Peyer's patch (tissue), 4 donors: Measurements from ENCODE around the gene TIFAB. TPM values are rescaled to one million over a fixed set of nuclear protein-coding genes. Genes with fewer than 3 reads are reported as not detected.
A peak's percentile ranks its signal among the peaks of the same experiment; 100 is the strongest.

Experiments
- DNase-seq, 3 donors: peaks; one replicate each; pipeline ENCODE4 v3.0.0-alpha.2; 2017 to 2019
- H3K27ac ChIP-seq, 4 donors: fragments of 200-600 bp; sonication (generic); one replicate each; pipeline ENCODE4 v1.5.1; 2016 to 2019
- H3K27me3 ChIP-seq, 2 donors: fragments of 200-600 bp; sonication (generic); one replicate each; pipeline ENCODE4 v1.5.1; 2019
- H3K36me3 ChIP-seq, 3 donors: fragments of 200-600 bp; sonication (generic); one replicate each; pipeline ENCODE4 v1.5.1; 2016 to 2019
- H3K4me1 ChIP-seq, 4 donors: fragments of 200-600 bp; sonication (generic); one replicate each; pipeline ENCODE4 v1.5.1; 2016 to 2019
- H3K4me3 ChIP-seq, 4 donors: fragments of 200-600 bp; sonication (generic); 1 replicate in 3 of 4; 2 replicates in 1 of 4; pipeline ENCODE4 v1.5.1; 2016 to 2019; ENCODE audit warnings: mild to moderate bottlenecking in 1 of 4
- H3K9me3 ChIP-seq, 4 donors: fragments of 200-600 bp; sonication (generic); one replicate each; pipeline ENCODE4 v1.5.1; 2016 to 2019; ENCODE audit warnings: mild to moderate bottlenecking in 1 of 4
- CTCF ChIP-seq, 6 experiments: fragments of 450-650 bp in 4 of 6; fragments of 200-600 bp in 2 of 6; sonication (generic) in 1 of 6; IDR thresholded peaks; one replicate each; pipeline ENCODE4 v1.5.1; 2017 to 2019; ENCODE audit warnings: antibody characterized with exemption in 6 of 6, mild to moderate bottlenecking in 3 of 6, moderate library complexity in 1 of 6
- POLR2A ChIP-seq, 2 donors: fragments of 450-650 bp; IDR thresholded peaks; one replicate each; pipeline ENCODE4 v1.5.1; 2017; ENCODE audit warnings: antibody characterized with exemption in 2 of 2, mild to moderate bottlenecking in 2 of 2, moderate library complexity in 2 of 2
- total RNA-seq, 4 donors: library from RNA; depleted of rRNA; stranded (reverse); fragments of >200 nt; gene quantifications; one replicate each; pipeline ENCODE4 v1.1.0, GENCODE V29; 2016

Gene TIFAB
- total RNA-seq, 4 donors from 2014 or later = 0.83 TPM; not detected in 3

- Histone ChIP-seq H3K27ac (no peak overlapping the region), H3K36me3 (no peaks in the 10 kb centered on the region), H3K27me3 (no peaks in the 10 kb centered on the region), H3K4me1 (no peaks in the 10 kb centered on the region), H3K9me3 (no peaks in the 10 kb centered on the region), H3K4me3 (no peak overlapping the region)
- peak in 1 of 3 donors; percentile 28 for DNase-seq
- TF ChIP-seq POLR2A (IDR thresholded peaks at IDR 0.05) (no peak), CTCF (IDR thresholded peaks at IDR 0.05) (no peak)
These were observed 3.9 kb downstream of the TIFAB start for GRCh38 chr5:135448071-135448739.

GRCh38 chr5:135447298-135447929 is 4.7 kb downstream of the TIFAB start, which contains the start of gene DCANP1:
Gene DCANP1 (minus strand): TSS chr5:135447348. CDS start chr5:135447108, 240 bp downstream.
- TF ChIP-seq POLR2A (IDR thresholded peaks at IDR 0.05) = no peak
- no peak for TF ChIP-seq CTCF (IDR thresholded peaks at IDR 0.05)
- no peak within 1 kb of the TSS for H3K27ac ChIP-seq
- H3K4me1 ChIP-seq = no peaks in the 10 kb centered on the region
- H3K36me3 ChIP-seq = no peaks in the 10 kb centered on the region
- no peaks in the 10 kb centered on the region for H3K9me3 ChIP-seq
- no peaks in the 10 kb centered on the region for H3K27me3 ChIP-seq
- no peak within 1 kb of the TSS for H3K4me3 ChIP-seq
- no peak for DNase-seq

GRCh38 chr5:135446615-135447014 is 5.5 kb downstream of the TIFAB start:
- Histone ChIP-seq H3K27ac (no peak overlapping the region), H3K4me1 (peaks cover 0 to 3% (median 0%) of the 10 kb centered on the region in 4 donors), H3K4me3 (no peak overlapping the region), H3K9me3 (no peaks in the 10 kb centered on the region), H3K36me3 (no peaks in the 10 kb centered on the region), H3K27me3 (no peaks in the 10 kb centered on the region)
- TF ChIP-seq POLR2A (IDR thresholded peaks at IDR 0.05) = no peak
- no peak for TF ChIP-seq CTCF (IDR thresholded peaks at IDR 0.05)
- peak in 1 of 3 donors; percentile 27 for DNase-seq

DNA sequence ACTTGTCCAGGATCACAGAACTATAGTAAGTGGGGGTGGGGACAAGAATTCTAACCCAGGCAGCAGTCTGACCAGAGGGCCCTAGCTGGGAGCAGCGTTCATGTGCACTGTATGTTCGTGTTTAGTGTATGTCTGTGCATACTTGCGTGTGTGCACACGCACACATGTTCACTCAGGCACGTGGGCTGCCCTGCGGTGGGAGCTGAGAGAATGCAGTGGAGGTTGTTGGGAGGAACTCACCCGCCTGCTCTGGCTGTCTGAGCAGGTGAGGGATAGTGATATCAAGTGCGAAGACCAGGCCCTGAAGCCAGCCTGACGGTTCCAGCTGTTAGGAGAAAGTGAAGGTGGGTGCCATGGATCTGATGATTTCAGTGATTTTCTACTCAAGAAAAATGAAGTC is 5.9 kb downstream of the TIFAB start:
- Histone ChIP-seq H3K27ac (no peak overlapping the region), H3K36me3 (no peaks in the 10 kb centered on the region), H3K9me3 (no peaks in the 10 kb centered on the region), H3K27me3 (no peaks in the 10 kb centered on the region), H3K4me3 (no peak overlapping the region), H3K4me1 (peaks cover 0 to 5% (median 0%) of the 10 kb centered on the region in 4 donors)
- TF ChIP-seq CTCF (IDR thresholded peaks at IDR 0.05) (no peak), POLR2A (IDR thresholded peaks at IDR 0.05) (no peak)
- peak in 1 of 3 donors; percentile 27 for DNase-seq

DNA sequence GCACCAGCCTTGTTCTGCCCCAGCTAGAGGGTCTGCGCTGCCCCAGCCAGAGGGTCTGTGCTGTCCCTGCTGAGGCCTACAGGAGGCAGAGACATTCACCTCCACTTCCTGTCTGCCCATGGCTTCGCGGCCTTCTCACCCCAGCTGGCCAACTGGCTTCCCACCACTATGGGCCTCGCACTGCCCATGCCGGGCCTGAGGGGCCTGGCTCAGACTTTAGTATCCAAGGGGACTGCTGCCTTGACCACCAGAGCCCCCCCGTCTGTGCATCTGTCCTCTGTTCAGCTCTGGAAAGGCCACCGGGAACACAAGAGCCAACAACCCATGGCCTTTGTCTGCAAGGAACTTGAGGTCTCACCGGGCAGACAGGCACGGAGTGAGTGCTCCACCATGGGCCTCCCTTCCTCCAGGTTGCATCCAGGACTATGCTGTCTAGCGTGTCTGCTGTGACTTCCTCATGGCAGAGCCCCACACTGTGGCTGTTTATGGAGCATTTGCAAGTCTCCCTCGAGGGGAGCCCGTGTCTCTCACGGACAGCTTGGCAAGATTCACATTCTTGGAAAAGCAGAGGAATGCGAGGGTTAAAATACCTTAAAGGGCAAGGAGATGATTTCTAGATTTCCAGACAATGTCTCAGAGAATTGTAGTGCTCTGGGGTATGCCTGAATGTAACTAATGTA is 6.7 kb downstream of the TIFAB start:
- no peak for TF ChIP-seq POLR2A (IDR thresholded peaks at IDR 0.05)
- no peak for TF ChIP-seq CTCF (IDR thresholded peaks at IDR 0.05)
- H3K4me3 ChIP-seq = no peak overlapping the region
- no peaks in the 10 kb centered on the region for H3K27me3 ChIP-seq
- H3K4me1 ChIP-seq = peaks cover 0 to 5% (median 0%) of the 10 kb centered on the region in 4 donors
- no peaks in the 10 kb centered on the region for H3K36me3 ChIP-seq
- DNase-seq = peak in 1 of 3 donors; percentile 42
- no peak overlapping the region for H3K27ac ChIP-seq
- no peaks in the 10 kb centered on the region for H3K9me3 ChIP-seq
